PC-3 (cell line): ENCODE measurements around the gene CCDC102A. TPM values are rescaled to one million over a fixed set of nuclear protein-coding genes. Genes with fewer than 3 reads are reported as not detected.

Experiments used
- ATAC-seq: fragments of 200-7000 bp; cut with Tn5 transposase; 2 replicates; pipeline ENCODE4 v1.9.1; 2020; ENCODE audit warnings: mild to moderate bottlenecking, moderate library complexity
- BruUV-seq: library from RNA; stranded (reverse); fragments of 400-500 nt; replicated peaks from 2 replicates; lab custom pipeline; 2021; lab: Mats Ljungman, UMichigan
- CTCF ChIA-PET: fragments of 300-600 bp; sonication (Branson Sonifier 250); formaldehyde crosslinking; loops from one replicate; lab custom pipeline; 2022; ENCODE audit warnings: antibody characterized with exemption; lab: Charles Lee
- POLR2A ChIA-PET: fragments of 300-600 bp; sonication (Branson Sonifier 250); formaldehyde crosslinking; loops from one replicate; lab custom pipeline; 2022; ENCODE audit warnings: antibody characterized with exemption; ENCODE audit not compliant: unreplicated experiment; lab: Charles Lee
- DNase-seq: peaks from one replicate; pipeline ENCODE4 v3.0.0-alpha.2; 2015
- H2AFZ ChIP-seq: fragments of 300-600 bp; sonication (generic); 2 replicates; pipeline ENCODE4 v1.6.0; 2016; ENCODE audit warnings: antibody characterized with exemption, low read length
- H3F3A ChIP-seq: fragments of 300-600 bp; sonication (generic); one replicate; pipeline ENCODE4 v1.6.0; 2017; ENCODE audit warnings: antibody characterized with exemption, low read length, control low read depth, mild to moderate bottlenecking; ENCODE audit not compliant: unreplicated experiment
- H3K27ac ChIP-seq: fragments of 300-600 bp; sonication (generic); 2 replicates; pipeline ENCODE4 v1.5.1; 2016; ENCODE audit warnings: mild to moderate bottlenecking, low read length
- H3K27me3 ChIP-seq: fragments of 300-600 bp; sonication (generic); 2 replicates; pipeline ENCODE4 v1.6.1; 2016; ENCODE audit warnings: low read length, mixed read lengths
- H3K36me3 ChIP-seq: fragments of 300-600 bp; sonication (generic); 2 replicates; pipeline ENCODE4 v1.6.1; 2016; ENCODE audit warnings: low read depth, mixed run types, low read length, mixed read lengths
- H3K4me1 ChIP-seq: fragments of 300-600 bp; sonication (generic); 2 replicates; pipeline ENCODE4 v1.5.1; 2016; ENCODE audit warnings: low read length; ENCODE audit not compliant: insufficient read depth
- H3K4me2 ChIP-seq: fragments of 300-600 bp; sonication (generic); 2 replicates; pipeline ENCODE4 v1.6.0; 2016; ENCODE audit warnings: low read length
- H3K4me3 ChIP-seq: fragments of 300-600 bp; sonication (generic); 2 replicates; pipeline ENCODE4 v1.5.1; 2016; ENCODE audit warnings: mild to moderate bottlenecking, low read length, mixed read lengths
- H3K79me2 ChIP-seq: fragments of 300-600 bp; sonication (generic); 2 replicates; pipeline ENCODE4 v1.6.1; 2017; ENCODE audit warnings: low read length, mixed read lengths
- H3K9ac ChIP-seq: fragments of 300-600 bp; sonication (generic); 2 replicates; pipeline ENCODE4 v1.6.0; 2016; ENCODE audit warnings: mild to moderate bottlenecking, low read length
- H3K9me2 ChIP-seq: fragments of 300-600 bp; sonication (generic); replicated peaks from 2 replicates; pipeline ENCODE4 v1.6.1; 2016; ENCODE audit warnings: mixed run types, low read length, mixed read lengths
- H3K9me3 ChIP-seq: fragments of 300-600 bp; sonication (generic); 2 replicates; pipeline ENCODE4 v1.6.1; 2016; ENCODE audit warnings: low read length, mixed read lengths
- H4K20me1 ChIP-seq: fragments of 300-600 bp; sonication (generic); 2 replicates; pipeline ENCODE4 v1.6.1; 2016; ENCODE audit warnings: low read length, mixed read lengths
- CTCF ChIP-seq: fragments of 300-600 bp; sonication (generic); conservative IDR thresholded peaks from 2 replicates; pipeline ENCODE4 v1.5.1; 2017; ENCODE audit warnings: antibody characterized with exemption, low read depth, mild to moderate bottlenecking, low read length
- EZH2 ChIP-seq: fragments of 300-600 bp; sonication (generic); IDR thresholded peaks from one replicate; pipeline ENCODE4 v1.6.1; 2017; ENCODE audit warnings: antibody characterized with exemption, mild to moderate bottlenecking, low read length; ENCODE audit not compliant: unreplicated experiment
- EZH2phosphoT487 ChIP-seq: fragments of 300-600 bp; sonication (generic); IDR thresholded peaks from 2 replicates; pipeline ENCODE4 v1.6.1; 2018; ENCODE audit warnings: mild to moderate bottlenecking, antibody characterized with exemption, low read length, borderline replicate concordance
- intact Hi-C: fragments of 100-400 bp; cut with micrococcal nuclease; formaldehyde crosslinking; loops from 2 replicates; pipeline ENCODE4 v1.9.0; 2023
- total RNA-seq: library from RNA; depleted of rRNA; stranded (reverse); fragments of >200 nt; gene quantifications from 2 replicates; pipeline ENCODE4 v1.2.3, GENCODE V29; 2014

The CCDC102A gene
- total RNA-seq, 1 experiment from 2014 or later, result 12.7 TPM

DNA sequence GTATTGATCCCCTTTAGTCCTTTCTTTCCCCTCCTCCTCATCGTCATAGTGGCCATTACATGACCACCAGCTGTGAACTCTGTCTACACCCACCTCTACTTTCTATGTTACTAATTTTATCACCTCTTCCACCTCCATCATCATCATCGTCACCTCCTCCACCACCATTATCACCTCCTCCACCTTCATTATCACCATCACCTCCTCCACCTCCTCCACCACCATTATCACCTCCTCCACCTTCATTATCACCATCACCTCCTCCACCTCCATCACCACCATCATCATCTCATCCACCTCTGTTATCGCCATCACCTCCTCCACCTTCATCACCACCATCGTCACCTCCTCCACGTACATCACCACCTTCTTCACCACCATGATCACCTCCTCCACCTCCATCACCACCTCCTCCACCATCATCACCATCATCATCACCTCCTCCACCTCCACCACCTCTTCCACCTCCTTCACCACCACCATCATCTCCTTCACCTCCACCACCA lies 31.9 kb upstream of the CCDC102A start:
- DNase-seq (no peak), ATAC-seq (no peak)
- H3K4me1 ChIP-seq, result no peaks in the 10 kb centered on the region
- intact Hi-C loops, result no loop called here
- H3F3A ChIP-seq, result no peaks in the 10 kb centered on the region
- CTCF ChIA-PET, result no interaction called here
- no peaks in the 10 kb centered on the region for H4K20me1 ChIP-seq
- no peak overlapping the region for H3K4me3 ChIP-seq
- H3K36me3 ChIP-seq, result no peaks in the 10 kb centered on the region
- H3K9ac ChIP-seq, result no peak overlapping the region
- POLR2A ChIA-PET, result no interaction called here
- H2AFZ ChIP-seq, result no peak overlapping the region
- no peaks in the 10 kb centered on the region for H3K9me2 ChIP-seq
- BruUV-seq, result no TSS peak
- no peak overlapping the region for H3K27ac ChIP-seq
- H3K79me2 ChIP-seq, result no peaks in the 10 kb centered on the region
- TF ChIP-seq CTCF (no peak), EZH2 (no peak), EZH2phosphoT487 (no peak)
- H3K9me3 ChIP-seq, result no peaks in the 10 kb centered on the region
- no peak overlapping the region for H3K4me2 ChIP-seq
- no peaks in the 10 kb centered on the region for H3K27me3 ChIP-seq

DNA sequence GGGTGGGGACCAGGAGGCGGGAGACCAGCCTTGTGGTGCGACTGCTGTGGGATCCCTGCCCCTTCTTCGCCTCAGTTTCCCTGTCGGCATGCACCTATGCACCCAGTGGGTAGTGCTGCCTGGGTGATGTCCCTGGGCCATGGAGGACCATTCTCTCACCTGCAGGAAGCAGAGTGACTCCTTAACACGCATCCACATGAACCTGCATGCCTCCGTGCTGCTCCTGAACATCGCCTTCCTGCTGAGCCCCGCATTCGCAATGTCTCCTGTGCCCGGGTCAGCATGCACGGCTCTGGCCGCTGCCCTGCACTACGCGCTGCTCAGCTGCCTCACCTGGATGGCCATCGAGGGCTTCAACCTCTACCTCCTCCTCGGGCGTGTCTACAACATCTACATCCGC lies 31.3 kb upstream of the CCDC102A start:
- TF ChIP-seq EZH2, result no peak
- TF ChIP-seq EZH2phosphoT487, result no peak
- TF ChIP-seq CTCF, result no peak
- no peaks in the 10 kb centered on the region for H3K4me1 ChIP-seq
- ATAC-seq, result no peak
- H2AFZ ChIP-seq, result no peak overlapping the region
- POLR2A ChIA-PET, result no interaction called here
- no TSS peak for BruUV-seq
- no peak overlapping the region for H3K9ac ChIP-seq
- no peaks in the 10 kb centered on the region for H3K9me3 ChIP-seq
- intact Hi-C loops, result no loop called here
- no peaks in the 10 kb centered on the region for H3K9me2 ChIP-seq
- H3K79me2 ChIP-seq, result no peaks in the 10 kb centered on the region
- CTCF ChIA-PET, result no interaction called here
- no peak overlapping the region for H3K27ac ChIP-seq
- no peaks in the 10 kb centered on the region for H3K36me3 ChIP-seq
- H3K4me3 ChIP-seq, result no peak overlapping the region
- DNase-seq, result no peak
- H3K27me3 ChIP-seq, result no peaks in the 10 kb centered on the region
- H3K4me2 ChIP-seq, result no peak overlapping the region
- no peaks in the 10 kb centered on the region for H3F3A ChIP-seq
- H4K20me1 ChIP-seq, result no peaks in the 10 kb centered on the region

DNA sequence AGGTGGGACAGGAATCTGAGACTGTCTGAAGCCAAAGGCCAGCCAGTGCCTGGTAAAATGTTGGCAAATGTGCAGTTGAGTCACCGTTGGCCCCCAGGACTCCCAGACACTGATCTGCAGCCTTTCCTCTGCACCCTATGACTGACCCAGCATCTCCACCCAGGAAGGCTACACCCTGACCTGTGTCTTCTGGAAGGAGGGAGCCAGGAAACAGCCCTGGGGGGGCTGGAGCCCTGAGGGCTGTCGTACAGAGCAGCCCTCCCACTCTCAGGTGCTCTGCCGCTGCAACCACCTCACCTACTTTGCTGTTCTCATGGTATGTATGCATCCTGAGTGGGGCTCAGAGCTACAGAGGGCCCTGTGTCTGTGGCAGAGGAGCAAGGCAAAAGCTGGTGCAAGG lies 30.1 kb upstream of the CCDC102A start:
- no TSS peak for BruUV-seq
- H3K79me2 ChIP-seq, result no peaks in the 10 kb centered on the region
- POLR2A ChIA-PET, result no interaction called here
- intact Hi-C loops, result no loop called here
- no peaks in the 10 kb centered on the region for H3K9me2 ChIP-seq
- no peak overlapping the region for H3K4me2 ChIP-seq
- no peak overlapping the region for H3K9ac ChIP-seq
- no peaks in the 10 kb centered on the region for H4K20me1 ChIP-seq
- ATAC-seq, result no peak
- H2AFZ ChIP-seq, result no peak overlapping the region
- DNase-seq, result no peak
- no peaks in the 10 kb centered on the region for H3K4me1 ChIP-seq
- no peak for TF ChIP-seq EZH2phosphoT487
- TF ChIP-seq CTCF, result no peak
- no peak for TF ChIP-seq EZH2
- H3K4me3 ChIP-seq, result no peak overlapping the region
- no peaks in the 10 kb centered on the region for H3K27me3 ChIP-seq
- no peaks in the 10 kb centered on the region for H3F3A ChIP-seq
- no peaks in the 10 kb centered on the region for H3K9me3 ChIP-seq
- H3K27ac ChIP-seq, result no peak overlapping the region
- CTCF ChIA-PET, result no interaction called here
- H3K36me3 ChIP-seq, result no peaks in the 10 kb centered on the region
